GM12878 (cell line): ENCODE results near the gene NFE2L2. TPM values are rescaled to one million over a fixed set of nuclear protein-coding genes. Genes with fewer than 3 reads are reported as not detected.

Source experiments
- ATAC-seq: fragments of 200-7000 bp; cut with Tn5 transposase; 3 replicates; pipeline ENCODE4 v1.9.1; 2020; ENCODE audit warnings: mild to moderate bottlenecking, moderate library complexity
- BruUV-seq: library from RNA; stranded (reverse); fragments of 400-500 nt; replicated peaks from 2 replicates; lab custom pipeline; 2021; lab: Mats Ljungman, UMichigan
- CTCF ChIA-PET: fragments of 300-600 bp; sonication (Branson Sonifier 250); formaldehyde crosslinking; extraction: SDS; loops from one replicate; lab custom pipeline; 2021; ENCODE audit warnings: inconsistent platforms; lab: Yijun Ruan, JAX
- POLR2A ChIA-PET: fragments of 350-600 bp; formaldehyde crosslinking; extraction: SDS; loops from one replicate; lab custom pipeline; 2021; ENCODE audit warnings: inconsistent platforms; lab: Charles Lee
- RAD21 ChIA-PET: fragments of 300-600 bp; sonication (Branson Sonifier 250); formaldehyde crosslinking; loops from one replicate; lab custom pipeline; 2023; ENCODE audit warnings: antibody characterized with exemption; ENCODE audit not compliant: unreplicated experiment; lab: Charles Lee
- SMC1A ChIA-PET: fragments of 300-600 bp; sonication (Branson Sonifier 250); formaldehyde crosslinking; loops from one replicate; lab custom pipeline; 2023; ENCODE audit not compliant: unreplicated experiment, uncharacterized antibody; lab: Charles Lee
- DNase-seq: peaks from one replicate; pipeline ENCODE4 v3.0.0-alpha.2; 2011; ENCODE audit warnings: low read depth, low spot score
- FAIRE-seq: peaks from 3 replicates; lab custom pipeline; 2011; peaks lifted over from hg19 to GRCh38; lab: Jason Lieb, UNC
- H2AFZ ChIP-seq: 2 replicates; pipeline ENCODE4 v1.6.0; 2011; ENCODE audit warnings: low read depth, low read length, control low read depth; ENCODE audit not compliant: control insufficient read depth
- H3K27ac ChIP-seq: 2 replicates; pipeline ENCODE4 v1.5.1; 2011; ENCODE audit warnings: control low read depth; ENCODE audit not compliant: control insufficient read depth, insufficient read depth
- H3K27me3 ChIP-seq, 2 experiments: replicated peaks in 1 of 2; 2 replicates each; pipeline versions ENCODE4 v1.6.0 to v1.6.1; 2011; ENCODE audit warnings: low read length in 1 of 2; ENCODE audit not compliant: control insufficient read depth in 2 of 2, insufficient read depth in 2 of 2
- H3K36me3 ChIP-seq, 2 experiments: 2 replicates each; pipeline ENCODE4 v1.5.1; 2011; ENCODE audit warnings: low read length in 1 of 2; ENCODE audit not compliant: control insufficient read depth in 2 of 2, insufficient read depth in 2 of 2
- H3K4me1 ChIP-seq: 2 replicates; pipeline ENCODE4 v1.6.1; 2011; ENCODE audit warnings: mild to moderate bottlenecking, low read length, moderate library complexity, mixed read lengths; ENCODE audit not compliant: control insufficient read depth, insufficient read depth
- H3K4me2 ChIP-seq: 2 replicates; pipeline ENCODE4 v1.6.0; 2011; ENCODE audit warnings: control low read depth; ENCODE audit not compliant: control insufficient read depth, insufficient read depth
- H3K4me3 ChIP-seq: fragments of 200-600 bp; sonication (generic); 2 replicates; pipeline ENCODE4 v1.5.1; 2016
- H3K79me2 ChIP-seq: 2 replicates; pipeline ENCODE4 v1.6.0; 2011; ENCODE audit warnings: low read length; ENCODE audit not compliant: control insufficient read depth, insufficient read depth
- H3K9ac ChIP-seq: 2 replicates; pipeline ENCODE4 v1.8.0; 2011; ENCODE audit warnings: low read length, control low read depth, mixed read lengths; ENCODE audit not compliant: control insufficient read depth, insufficient read depth
- H3K9me3 ChIP-seq: replicated peaks from 3 replicates; pipeline ENCODE4 v1.5.1; 2011; ENCODE audit warnings: mild to moderate bottlenecking, low read length; ENCODE audit not compliant: control insufficient read depth, insufficient read depth
- H4K20me1 ChIP-seq: 2 replicates; pipeline ENCODE4 v1.6.0; 2011; ENCODE audit not compliant: control insufficient read depth, insufficient read depth
- CEBPZ ChIP-seq: fragments of 150-350 bp; IDR thresholded peaks from 2 replicates; pipeline ENCODE4 v1.6.1; 2016; ENCODE audit warnings: low read depth, low read length
- KLF5 ChIP-seq: fragments of 450-650 bp; IDR thresholded peaks from 2 replicates; pipeline ENCODE4 v1.6.1; 2014; ENCODE audit warnings: mild to moderate bottlenecking; ENCODE audit not compliant: partially characterized antibody
- NRF1 ChIP-seq: conservative IDR thresholded peaks from 2 replicates; pipeline ENCODE4 v1.6.1; 2011; ENCODE audit warnings: mild to moderate bottlenecking, low read depth, low read length, improper control_type of control experiment
- POLR2AphosphoS5 ChIP-seq: IDR thresholded peaks from 2 replicates; pipeline ENCODE4 v1.6.1; 2011; ENCODE audit warnings: mild to moderate bottlenecking, low read length, inconsistent platforms
- SP1 ChIP-seq: IDR thresholded peaks from one replicate; pipeline ENCODE4 v1.6.1; 2011; ENCODE audit warnings: low read depth, low read length
- ZZZ3 ChIP-seq: IDR thresholded peaks from 2 replicates; pipeline ENCODE4 v1.6.1; 2011; ENCODE audit warnings: low read depth; ENCODE audit not compliant: control insufficient read depth, insufficient read length
- WGBS: methylation state at CpG from one replicate; pipeline ENCODE4 v1.1.6; 2016; ENCODE audit warnings: low lambda C conversion rate; ENCODE audit not compliant: insufficient replicate concordance, insufficient coverage; ENCODE audit errors: missing lambda C conversion rate; 5-methylcytosine and 5-hydroxymethylcytosine counted together
- in situ Hi-C: fragments of 300-500 bp; cut with MboI; formaldehyde crosslinking; loops from 9 replicates; pipeline ENCODE4 v1.14.3; 2018; ENCODE audit warnings: mixed read lengths
- intact Hi-C: fragments of 100-400 bp; cut with micrococcal nuclease; formaldehyde crosslinking; loops from one replicate; pipeline ENCODE4 v1.14.2; 2022; ENCODE audit not compliant: unreplicated experiment
- polyA plus RNA-seq, 11 experiments: library from polyadenylated mRNA; depleted of rRNA in 4 of 11; unstranded in 6 of 11; stranded (reverse) in 5 of 11; fragments of >200 nt; fragmentation: Nextera tagmentation in 4 of 11; fragmentation: Illumina TruSeq in 1 of 11; extraction: Ambion mirVana in 4 of 11; extraction: Trizol in 1 of 11; gene quantifications; 1 replicate in 1 of 11; 2 replicates in 10 of 11; pipeline versions ENCODE4 v1.2.1 to v1.2.3, GENCODE V29; 2011 to 2016; ENCODE audit warnings: inconsistent platforms in 2 of 11, missing spikeins in 2 of 11, low read depth in 1 of 11
- total RNA-seq, 4 experiments: library from RNA; depleted of rRNA in 3 of 4; stranded (reverse); fragments of >200 nt in 3 of 4; fragmentation: Illumina TruSeq in 1 of 4; extraction: Trizol in 1 of 4; gene quantifications; 2 replicates each; pipeline versions ENCODE4 v1.2.1 to v1.2.3, GENCODE V29; 2013 to 2021

Gene NFE2L2
- total and polyA plus RNA-seq, 10 of the 15 experiments (the other 5 are each of a cell fraction or from before 2014, with no cell fraction given) = 18.4 to 69.8 (median 37.1) TPM

- no peak for FAIRE-seq
- H4K20me1 ChIP-seq = peaks cover 3% of the 10 kb centered on the region
- no peaks in the 10 kb centered on the region for H3K9me3 ChIP-seq
- H2AFZ ChIP-seq = no peak overlapping the region
- H3K4me2 ChIP-seq = no peak overlapping the region
- H3K36me3 ChIP-seq = peaks cover 0 to 8% of the 10 kb centered on the region in 2 experiments; a peak in 3 of 4 replicates
- H3K27ac ChIP-seq = no peak overlapping the region
- ChIA-PET RAD21 (no interaction called here), SMC1A (interaction anchor here (0.5 to 1.4 kb wide), 4 partner anchors 43 to 87 kb away, joined by 3 to 5 read pairs (median 4); no protein-coding TSS in a partner anchor), POLR2A (interaction anchor here (1.2 kb wide), 1 partner anchor 13 kb away, joined by 3 read pairs; no protein-coding TSS in a partner anchor), CTCF (interaction anchor here (1.0 to 3.2 kb wide), 2 partner anchors 8 to 12 kb away, joined by 3 to 15 read pairs; no protein-coding TSS in a partner anchor)
- TF ChIP-seq SP1 (no peak), NRF1 (no peak), POLR2AphosphoS5 (0 out of 2 replicates have a peak, but pooled peaks have one; percentile 50), KLF5 (no peak), ZZZ3 (no peak), CEBPZ (no peak)
- WGBS = 96% methylated on average over 5 of the region's 5 CpGs
- intact Hi-C loops = no loop called here
- peaks cover 95% of the 10 kb centered on the region for H3K79me2 ChIP-seq
- no peaks in the 10 kb centered on the region for H3K4me1 ChIP-seq
- DNase-seq = no peak
- no peaks in the 10 kb centered on the region for H3K27me3 ChIP-seq
- H3K4me3 ChIP-seq = no peak overlapping the region
- no peak overlapping the region for H3K9ac ChIP-seq
- BruUV-seq = TSS peak; percentile 2
- no peak for ATAC-seq
- in situ Hi-C loops = no loop called here
Observed at GRCh38 chr2:177252808-177253531, 11.6 kb downstream of the NFE2L2 start.
